GM19193 (cell line): ENCODE data around the gene PDE11A.

Source experiments
- POLR2A ChIP-seq: IDR thresholded peaks from 4 replicates; pipeline ENCODE4 v1.6.1; 2011; ENCODE audit not compliant: insufficient read depth, insufficient read length; ENCODE audit errors: extremely low read depth

Gene PDE11A

GRCh38 chr2:177889818-177890460 lies 182.6 kb downstream of the PDE11A start:
- TF ChIP-seq POLR2A: no peak

DNA sequence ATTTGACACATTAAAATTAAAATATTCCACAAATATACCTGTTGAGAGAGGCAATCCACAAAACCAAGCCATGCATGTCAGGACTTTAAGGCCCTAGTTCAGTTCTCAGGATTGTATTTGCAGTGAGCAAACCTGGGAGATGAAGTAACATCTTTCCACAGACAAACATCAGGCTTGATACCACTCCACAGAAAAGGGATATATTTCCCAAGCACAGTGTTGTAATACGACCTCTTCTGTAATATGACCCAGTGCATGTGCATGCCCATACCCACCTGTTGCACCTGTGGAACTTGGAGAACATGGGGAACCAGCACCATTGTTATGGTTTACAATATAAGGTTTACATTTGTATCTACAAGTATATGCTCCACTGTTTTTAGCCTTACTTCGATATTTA lies 184.0 kb downstream of the PDE11A start:
- TF ChIP-seq POLR2A: no peak

DNA sequence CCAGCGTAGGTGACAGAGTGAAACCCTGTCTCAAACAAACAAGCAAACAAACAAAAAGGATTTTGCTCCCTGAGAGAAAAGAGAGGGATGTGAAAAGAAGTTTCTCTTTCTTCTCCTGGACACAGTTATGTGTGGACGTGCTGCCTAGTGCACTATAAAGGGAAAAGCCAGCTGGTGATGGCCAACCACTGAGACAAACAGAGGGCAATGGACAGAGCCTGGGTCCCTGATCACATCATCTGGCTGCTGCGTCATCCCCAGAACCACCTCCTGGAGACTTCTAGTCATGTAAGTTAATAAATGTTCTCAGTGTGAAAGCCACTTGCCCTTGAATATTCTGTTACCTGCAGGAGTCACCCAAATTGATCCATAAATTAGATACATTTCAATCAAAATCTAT lies 184.9 kb downstream of the PDE11A start:
- TF ChIP-seq POLR2A: no peak

GRCh38 chr2:177886824-177887223 lies 185.8 kb downstream of the PDE11A start:
- TF ChIP-seq POLR2A: no peak

GRCh38 chr2:177885828-177886466 lies 186.6 kb downstream of the PDE11A start:
- TF ChIP-seq POLR2A: no peak

DNA sequence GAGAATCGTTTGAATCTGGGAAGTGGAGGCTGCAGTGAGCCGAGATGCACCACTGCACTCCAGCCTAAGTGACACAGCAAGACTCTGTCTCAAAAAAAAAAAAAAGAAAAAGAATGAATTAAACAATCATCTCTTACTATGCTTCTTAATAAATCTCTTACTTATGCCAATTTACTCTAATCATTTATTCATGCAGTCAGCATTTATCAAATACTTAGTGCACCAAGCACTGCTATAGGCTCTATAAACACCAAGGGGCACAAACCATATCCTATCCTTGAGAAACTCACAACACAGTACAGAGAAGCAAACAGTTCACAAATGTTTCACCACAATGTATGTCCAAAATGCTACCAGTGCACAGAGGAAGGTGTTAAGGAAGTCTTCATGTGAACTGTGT lies 189.4 kb downstream of the PDE11A start:
- no peak for TF ChIP-seq POLR2A

DNA sequence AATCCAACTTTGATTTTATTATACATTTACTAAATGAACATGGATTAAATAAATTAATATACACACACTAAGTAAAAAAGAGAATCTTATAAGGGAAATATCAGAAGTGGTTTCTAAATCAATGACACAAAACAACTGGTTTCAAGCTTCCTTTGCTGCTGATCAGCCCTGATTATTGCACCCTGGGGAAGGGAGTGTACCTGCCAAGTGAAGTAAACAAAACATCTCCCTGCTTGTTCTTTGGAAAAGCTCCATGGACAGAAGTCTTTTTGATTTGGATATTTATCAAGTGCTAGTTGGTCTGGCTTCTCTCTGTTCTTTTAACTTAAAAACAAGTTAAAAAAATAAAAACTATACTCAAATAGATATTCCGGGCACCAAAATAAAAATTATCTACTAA lies 190.1 kb downstream of the PDE11A start:
- no peak for TF ChIP-seq POLR2A

DNA sequence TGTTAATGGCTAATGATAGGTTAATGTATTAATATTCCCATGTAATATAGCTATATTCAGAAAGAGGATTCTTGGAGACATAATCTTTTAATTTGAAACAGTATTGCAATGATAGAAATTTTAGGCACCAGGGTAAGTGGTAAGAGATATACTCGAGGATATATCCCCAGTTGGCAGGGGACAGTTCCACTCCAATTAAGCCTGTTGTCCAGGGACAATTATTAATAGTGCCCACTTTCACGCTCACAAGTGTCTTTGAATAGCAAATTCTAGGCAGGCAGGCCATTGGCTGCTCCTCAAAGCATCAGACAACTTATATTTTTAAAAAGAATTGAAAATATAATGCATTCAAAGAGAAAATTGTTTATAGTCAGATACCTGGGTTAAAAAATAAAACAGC lies 190.7 kb downstream of the PDE11A start:
- TF ChIP-seq POLR2A: no peak

- no peak for TF ChIP-seq POLR2A
These were observed 191.4 kb downstream of the PDE11A start for GRCh38 chr2:177881008-177881747.

- TF ChIP-seq POLR2A: no peak
These were observed 192.3 kb downstream of the PDE11A start for GRCh38 chr2:177880285-177880684.

DNA sequence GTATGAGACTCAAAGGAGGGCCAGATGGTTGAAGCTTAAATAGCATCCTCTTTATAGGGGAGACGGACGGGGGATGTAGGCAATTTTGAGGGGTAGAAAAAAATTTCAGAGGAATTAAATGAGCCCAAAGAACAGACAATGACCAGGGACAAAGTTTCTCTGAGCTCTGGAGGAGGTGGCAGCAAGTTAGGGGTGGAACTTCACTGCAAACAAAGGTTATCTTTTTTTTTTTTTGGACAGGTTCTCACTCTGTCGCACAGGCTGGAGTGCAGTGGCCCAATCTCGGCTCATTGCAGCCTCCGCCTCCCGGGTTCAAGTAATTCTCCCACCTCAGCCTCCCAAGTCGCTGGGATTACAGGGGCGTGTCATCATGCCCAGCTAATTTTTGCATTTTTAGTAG lies 195.6 kb downstream of the PDE11A start:
- TF ChIP-seq POLR2A: no peak

- no peak for TF ChIP-seq POLR2A
These were observed 197.9 kb downstream of the PDE11A start for GRCh38 chr2:177874686-177875085.

DNA sequence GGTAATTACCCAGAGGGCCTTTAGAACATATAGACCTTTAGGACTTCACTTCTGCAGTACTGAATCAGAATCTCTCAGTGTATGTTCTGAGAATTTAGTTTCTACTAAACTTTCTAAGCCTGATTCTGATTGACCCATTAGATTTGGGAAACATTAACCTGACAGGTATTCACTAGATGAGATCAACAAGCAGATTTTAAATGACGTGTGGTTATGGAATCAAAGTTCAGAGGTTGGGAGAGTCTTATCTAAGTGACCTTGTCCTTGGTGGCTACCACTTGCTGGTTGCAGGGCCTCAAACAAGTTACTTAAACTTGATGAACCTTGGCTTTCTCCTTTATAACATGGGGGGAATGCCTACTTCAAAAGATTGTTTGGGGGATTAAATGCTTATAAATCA lies 198.7 kb downstream of the PDE11A start:
- TF ChIP-seq POLR2A: no peak

DNA sequence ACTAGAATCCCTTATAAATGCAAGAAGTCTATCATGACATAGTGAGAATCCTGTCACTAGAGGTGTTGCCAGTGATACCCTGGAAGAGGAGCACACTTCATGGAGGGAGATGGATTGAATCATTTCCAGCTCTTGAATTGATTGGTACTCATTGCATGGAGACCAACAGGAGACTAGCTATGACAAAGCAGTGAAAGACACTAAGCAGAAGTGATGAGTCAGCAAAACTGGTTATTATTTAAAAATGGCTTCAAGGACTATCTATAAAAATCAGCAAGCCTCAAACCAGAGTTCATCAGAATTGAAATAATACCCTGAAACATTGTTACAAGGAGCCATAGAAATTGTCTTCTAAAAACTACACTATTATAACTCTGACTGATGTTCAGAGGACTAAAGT lies 200.3 kb downstream of the PDE11A start:
- TF ChIP-seq POLR2A: no peak

DNA sequence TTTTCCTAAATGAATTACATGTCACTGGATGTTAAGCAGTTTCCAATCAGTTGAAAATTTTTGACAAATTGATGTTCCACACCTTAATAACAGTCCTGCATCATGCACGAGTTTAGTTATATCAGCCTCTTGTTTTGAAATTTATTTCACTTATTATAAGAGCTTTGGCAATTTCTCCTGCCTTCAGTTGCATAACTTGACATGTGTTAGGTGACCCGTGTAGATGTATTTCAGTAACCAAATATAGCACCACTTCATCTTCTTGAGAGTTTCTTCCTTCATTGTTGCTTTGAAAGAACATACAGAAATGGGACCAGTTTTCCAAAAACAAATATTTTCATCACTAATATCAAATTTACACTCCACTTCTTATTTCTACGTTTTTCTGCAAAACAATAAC lies 202.7 kb downstream of the PDE11A start:
- TF ChIP-seq POLR2A: no peak

DNA sequence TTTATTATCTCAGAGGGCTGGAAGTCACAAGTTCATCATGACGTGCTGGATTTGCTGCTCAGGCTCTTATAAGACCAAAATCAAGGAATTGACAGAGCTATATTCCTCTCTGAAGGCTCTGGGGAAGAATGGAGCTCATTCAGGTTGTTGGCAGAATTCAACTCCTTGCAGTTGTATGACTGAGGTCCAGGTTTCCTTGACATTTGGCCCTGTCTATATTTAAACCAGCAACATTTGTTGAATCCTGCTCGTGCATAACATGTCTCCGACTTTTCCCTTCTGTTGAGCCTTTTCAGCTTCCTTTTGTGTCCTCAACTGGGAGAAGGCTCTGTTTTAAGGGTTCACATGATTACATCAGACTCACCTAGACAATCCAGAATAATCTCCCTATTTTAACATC lies 203.4 kb downstream of the PDE11A start:
- no peak for TF ChIP-seq POLR2A
